Choroid plexus epithelial cell (primary cell): ENCODE measurements around the gene TOP2A.

Experiments
- DNase-seq: peaks from one replicate; pipeline ENCODE4 v3.0.0-alpha.2; 2010; ENCODE audit warnings: low read depth
- H3K4me3 ChIP-seq: 2 replicates; pipeline ENCODE4 v1.5.1; 2011; ENCODE audit warnings: low read depth, mild to moderate bottlenecking, control low read depth, low read length, moderate library complexity
- TF ChIP-seq, protein P1 (sequence below): conservative IDR thresholded peaks from 2 replicates; pipeline ENCODE4 v1.5.1; 2011; ENCODE audit warnings: low read depth, mild to moderate bottlenecking, control low read depth, inconsistent platforms, low read length, moderate library complexity

Gene TOP2A

DNA sequence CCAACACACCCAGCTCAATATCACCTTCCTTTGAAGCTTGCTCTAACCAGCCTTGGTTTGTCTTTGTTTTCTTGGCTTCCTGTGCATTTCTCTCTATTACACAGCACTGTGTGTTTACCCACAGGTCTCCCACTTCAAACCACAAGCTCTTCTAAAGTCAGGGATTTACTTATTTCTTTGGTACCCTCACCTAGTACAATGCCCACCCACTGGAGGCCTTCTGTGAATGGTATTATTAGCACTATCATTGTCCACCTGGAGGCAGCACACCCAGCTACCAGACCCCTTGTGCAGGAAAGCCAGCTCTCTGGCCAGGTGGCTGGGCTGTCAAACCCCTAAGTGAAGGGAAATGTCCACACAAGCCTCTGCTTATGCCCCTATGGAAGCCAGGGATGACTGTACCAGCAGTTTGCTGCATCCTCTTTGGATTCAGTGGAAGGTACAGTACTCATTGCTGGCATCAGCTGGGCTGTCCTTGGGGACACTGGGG is 9.4 kb upstream of the TOP2A start:
- no peak overlapping the region for H3K4me3 ChIP-seq
- no peak for DNase-seq
- TF ChIP-seq, protein P1, sequence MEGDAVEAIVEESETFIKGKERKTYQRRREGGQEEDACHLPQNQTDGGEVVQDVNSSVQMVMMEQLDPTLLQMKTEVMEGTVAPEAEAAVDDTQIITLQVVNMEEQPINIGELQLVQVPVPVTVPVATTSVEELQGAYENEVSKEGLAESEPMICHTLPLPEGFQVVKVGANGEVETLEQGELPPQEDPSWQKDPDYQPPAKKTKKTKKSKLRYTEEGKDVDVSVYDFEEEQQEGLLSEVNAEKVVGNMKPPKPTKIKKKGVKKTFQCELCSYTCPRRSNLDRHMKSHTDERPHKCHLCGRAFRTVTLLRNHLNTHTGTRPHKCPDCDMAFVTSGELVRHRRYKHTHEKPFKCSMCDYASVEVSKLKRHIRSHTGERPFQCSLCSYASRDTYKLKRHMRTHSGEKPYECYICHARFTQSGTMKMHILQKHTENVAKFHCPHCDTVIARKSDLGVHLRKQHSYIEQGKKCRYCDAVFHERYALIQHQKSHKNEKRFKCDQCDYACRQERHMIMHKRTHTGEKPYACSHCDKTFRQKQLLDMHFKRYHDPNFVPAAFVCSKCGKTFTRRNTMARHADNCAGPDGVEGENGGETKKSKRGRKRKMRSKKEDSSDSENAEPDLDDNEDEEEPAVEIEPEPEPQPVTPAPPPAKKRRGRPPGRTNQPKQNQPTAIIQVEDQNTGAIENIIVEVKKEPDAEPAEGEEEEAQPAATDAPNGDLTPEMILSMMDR: no peak

DNA sequence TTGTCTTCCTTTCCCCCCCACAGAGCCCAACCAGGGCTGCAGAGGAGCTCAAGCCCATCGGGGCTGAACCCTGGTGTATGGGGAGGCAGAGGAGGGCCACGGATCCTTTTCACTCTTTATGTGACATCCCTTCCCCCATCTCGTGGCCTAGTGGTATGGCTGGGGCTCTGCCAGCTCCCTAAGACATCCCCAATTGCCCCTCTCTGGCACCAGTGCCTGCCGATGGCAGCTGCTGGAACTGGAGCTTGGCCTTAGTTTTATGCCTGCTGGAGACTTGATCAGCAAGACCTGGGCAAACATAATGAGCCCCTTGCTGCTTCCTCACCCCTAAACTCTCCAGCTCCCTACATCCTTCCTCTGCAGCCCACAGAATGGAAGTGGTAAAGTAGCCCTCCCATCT is 8.0 kb upstream of the TOP2A start:
- DNase-seq: no peak
- TF ChIP-seq, protein P1: no peak
- no peak overlapping the region for H3K4me3 ChIP-seq

DNA sequence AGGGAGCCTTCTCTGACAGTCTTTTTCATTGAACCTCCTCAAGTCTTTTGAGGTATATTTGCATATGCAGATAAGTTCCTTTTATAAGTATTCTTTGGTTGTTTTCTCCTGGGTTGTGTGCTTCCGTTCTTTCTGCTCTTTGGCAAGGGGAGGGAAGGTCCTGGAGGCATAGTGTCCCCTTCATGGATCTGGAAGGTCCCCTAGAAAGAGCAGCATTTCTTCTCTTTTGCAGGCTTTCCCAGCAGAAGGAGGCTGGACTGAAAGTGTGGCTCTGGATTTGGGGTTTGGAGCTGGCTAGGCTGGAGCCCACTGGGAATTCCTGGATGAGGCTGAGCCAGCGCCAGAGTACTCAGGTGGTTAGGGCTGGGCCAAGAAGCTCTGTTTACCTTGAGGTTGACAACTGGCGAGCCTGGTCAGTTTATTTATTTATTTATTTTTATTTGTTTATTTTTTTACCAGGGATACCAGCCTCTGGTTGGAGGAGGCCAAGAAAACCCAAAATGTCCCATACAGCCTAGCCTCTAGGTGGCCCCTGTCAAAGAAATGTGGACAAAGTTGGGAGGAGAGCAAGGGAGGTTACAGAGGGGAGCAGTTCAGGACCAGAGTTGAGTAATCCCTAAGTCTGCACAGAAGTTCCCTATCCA is 5.4 kb upstream of the TOP2A start:
- no peak overlapping the region for H3K4me3 ChIP-seq
- no peak for DNase-seq
- TF ChIP-seq, protein P1: peak; percentile 20

DNA sequence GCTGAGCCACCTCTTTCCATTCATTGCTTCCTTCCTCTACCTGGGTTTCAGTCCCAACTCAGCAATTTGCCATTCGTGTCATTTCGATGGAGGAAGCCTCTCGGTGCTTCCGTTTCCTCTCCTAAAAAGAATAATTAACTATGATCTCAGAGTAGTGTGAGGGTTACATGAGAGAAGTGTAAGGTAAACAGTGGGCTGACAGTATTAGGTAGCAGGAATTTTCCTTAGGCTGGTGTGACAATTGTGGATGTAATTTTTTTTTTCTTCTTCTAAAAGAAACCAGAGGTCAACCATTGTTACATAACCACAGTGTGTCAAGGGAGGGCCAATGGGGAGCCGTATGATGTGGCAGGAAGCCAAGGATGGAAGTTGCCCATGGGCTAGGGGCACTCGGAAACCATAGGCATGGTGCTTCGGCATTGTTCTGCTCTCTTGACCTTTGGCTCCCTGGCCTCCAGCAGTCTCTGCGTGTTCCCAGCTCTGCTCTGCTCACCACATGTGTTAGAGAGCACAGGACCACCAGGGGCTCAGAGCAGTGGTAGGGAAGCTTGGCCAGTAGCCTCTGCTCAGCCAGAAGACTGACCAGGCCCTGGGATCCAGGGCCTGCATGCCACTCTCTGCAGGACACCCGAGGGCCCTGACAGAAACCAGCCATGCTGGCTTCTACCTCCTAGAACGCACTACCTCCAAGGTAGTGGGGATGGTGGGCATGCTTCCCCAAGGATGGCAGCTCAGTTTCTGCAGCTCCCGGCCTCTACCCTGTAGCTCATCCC is 2.0 kb upstream of the TOP2A start:
- H3K4me3 ChIP-seq: no peak overlapping the region
- DNase-seq: no peak
- TF ChIP-seq, protein P1: no peak

DNA sequence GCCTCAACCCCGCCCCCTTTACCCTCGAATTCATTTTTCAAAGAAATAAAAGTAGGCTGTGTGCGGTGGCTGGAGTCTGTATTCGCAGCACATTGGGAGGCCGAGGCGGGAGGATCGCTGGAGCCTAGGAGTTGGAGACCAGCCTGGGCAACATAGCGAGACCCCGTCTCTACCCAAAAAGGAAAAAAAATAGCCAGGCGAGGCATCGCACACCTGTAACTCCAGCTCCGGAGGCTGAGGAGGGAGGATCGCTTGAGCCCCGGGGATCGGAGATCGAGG is 671 bp upstream of the TOP2A start:
- DNase-seq: no peak
- peak overlapping the region; percentile 68 for H3K4me3 ChIP-seq
- TF ChIP-seq, protein P1: no peak

DNA sequence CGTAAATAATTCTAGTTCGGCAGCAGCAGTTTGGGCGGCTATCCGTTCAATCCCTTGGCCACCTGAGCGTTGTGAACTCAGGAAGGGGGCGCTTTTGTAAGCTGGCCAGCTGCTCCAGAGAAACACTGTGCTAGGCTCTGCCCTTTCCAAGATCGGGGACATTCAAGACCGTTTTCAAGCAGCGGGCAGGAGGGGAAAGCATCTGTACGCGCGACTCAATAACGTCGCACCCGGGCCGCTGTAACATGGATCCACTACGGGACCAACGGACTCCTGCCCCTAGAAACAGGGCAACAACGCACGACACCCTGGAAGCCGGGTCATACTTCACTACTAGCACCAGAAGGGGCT is 463 bp downstream of the TOP2A start:
- TF ChIP-seq, protein P1: peak; percentile 10
- peak; percentile 21 for DNase-seq
- peak overlapping the region; percentile 90 for H3K4me3 ChIP-seq

DNA sequence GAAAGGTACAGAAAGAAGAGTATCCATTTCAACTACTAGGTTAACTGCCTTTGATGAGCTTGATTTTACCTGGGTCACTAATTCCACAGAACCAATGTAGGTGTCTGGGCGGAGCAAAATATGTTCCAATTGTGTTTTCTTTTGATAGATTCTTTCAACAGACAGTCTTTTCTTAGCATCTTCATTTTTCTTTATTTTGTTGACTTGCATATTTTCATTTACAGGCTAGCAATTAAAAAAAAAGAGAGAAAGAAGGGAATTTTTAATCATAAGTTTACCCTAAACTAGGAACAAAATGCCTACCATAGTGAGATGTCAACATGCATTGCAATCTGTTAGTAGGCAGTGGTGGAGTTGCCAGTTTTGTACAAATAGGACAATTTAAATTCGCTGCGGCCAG is 1.0 kb downstream of the TOP2A start:
- TF ChIP-seq, protein P1: no peak
- H3K4me3 ChIP-seq: peak overlapping the region; percentile 90
- DNase-seq: no peak
